Neural progenitor cell (in vitro differentiated cells): ENCODE measurements around the gene ARSD.

Experiments used
- EZH2 ChIP-seq: fragments of 200-600 bp; sonication (generic); IDR thresholded peaks from 2 replicates; pipeline ENCODE4 v1.6.1; 2017; ENCODE audit warnings: antibody characterized with exemption, mild to moderate bottlenecking, moderate library complexity
- EZH2phosphoT487 ChIP-seq: fragments of 200-600 bp; sonication (generic); IDR thresholded peaks from 2 replicates; pipeline ENCODE4 v1.6.1; 2017; ENCODE audit warnings: antibody characterized with exemption
- TF ChIP-seq, protein P1 (sequence below): fragments of 200-600 bp; sonication (generic); IDR thresholded peaks from 2 replicates; pipeline ENCODE4 v1.5.1; 2017; ENCODE audit warnings: antibody characterized with exemption, mild to moderate bottlenecking

- TF ChIP-seq, protein P1, sequence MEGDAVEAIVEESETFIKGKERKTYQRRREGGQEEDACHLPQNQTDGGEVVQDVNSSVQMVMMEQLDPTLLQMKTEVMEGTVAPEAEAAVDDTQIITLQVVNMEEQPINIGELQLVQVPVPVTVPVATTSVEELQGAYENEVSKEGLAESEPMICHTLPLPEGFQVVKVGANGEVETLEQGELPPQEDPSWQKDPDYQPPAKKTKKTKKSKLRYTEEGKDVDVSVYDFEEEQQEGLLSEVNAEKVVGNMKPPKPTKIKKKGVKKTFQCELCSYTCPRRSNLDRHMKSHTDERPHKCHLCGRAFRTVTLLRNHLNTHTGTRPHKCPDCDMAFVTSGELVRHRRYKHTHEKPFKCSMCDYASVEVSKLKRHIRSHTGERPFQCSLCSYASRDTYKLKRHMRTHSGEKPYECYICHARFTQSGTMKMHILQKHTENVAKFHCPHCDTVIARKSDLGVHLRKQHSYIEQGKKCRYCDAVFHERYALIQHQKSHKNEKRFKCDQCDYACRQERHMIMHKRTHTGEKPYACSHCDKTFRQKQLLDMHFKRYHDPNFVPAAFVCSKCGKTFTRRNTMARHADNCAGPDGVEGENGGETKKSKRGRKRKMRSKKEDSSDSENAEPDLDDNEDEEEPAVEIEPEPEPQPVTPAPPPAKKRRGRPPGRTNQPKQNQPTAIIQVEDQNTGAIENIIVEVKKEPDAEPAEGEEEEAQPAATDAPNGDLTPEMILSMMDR = no peak
- no peak for TF ChIP-seq EZH2phosphoT487
- TF ChIP-seq EZH2 = no peak
Measured at GRCh38 chrX:2871831-2872230, 57.3 kb downstream of the ARSD start.
